ENCODE results near the gene ELP5.

- TF ChIP-seq CTCF (IDR thresholded peaks at IDR 0.05) (no peak), POLR2A (IDR thresholded peaks at IDR 0.05) (no peak)
These were observed 2.5 kb downstream of the ELP5 start for GRCh38 chr17:7254511-7254910.
